ENCODE measurements around the gene ARHGAP1. TPM values are rescaled to one million over a fixed set of nuclear protein-coding genes. Genes with fewer than 3 reads are reported as not detected.

ARHGAP1 gene
- total RNA-seq, 1 experiment from 2014 or later = 16.1 TPM

- no peak overlapping the region for H3K27ac ChIP-seq (ENCODE audit: low read length)
- no peaks in the 10 kb centered on the region for H4K20me1 ChIP-seq (ENCODE audit: low read length)
- ATAC-seq (no peak), DNase-seq (no peak)
- H3K36me3 ChIP-seq (ENCODE audit: low read depth, low read length) = no peaks in the 10 kb centered on the region
- H3F3A ChIP-seq (ENCODE audit: low read length, unreplicated experiment) = no peaks in the 10 kb centered on the region
- no peak overlapping the region for H3K4me2 ChIP-seq (ENCODE audit: low read length)
- CTCF ChIA-PET = no interaction called here
- BruUV-seq (replicated peaks) = no TSS peak
- intact Hi-C loops (cut with micrococcal nuclease) = no loop called here
- TF ChIP-seq EZH2 (IDR thresholded peaks at IDR 0.05; ENCODE audit: low read length, unreplicated experiment) (no peak), CTCF (conservative IDR thresholded peaks at IDR 0.05; ENCODE audit: low read depth, low read length) (no peak), EZH2phosphoT487 (IDR thresholded peaks at IDR 0.05; ENCODE audit: borderline replicate concordance, low read length) (no peak)
- H3K27me3 ChIP-seq (ENCODE audit: low read length) = no peaks in the 10 kb centered on the region
- H2AFZ ChIP-seq (ENCODE audit: low read length) = no peak overlapping the region
- no peaks in the 10 kb centered on the region for H3K4me1 ChIP-seq (ENCODE audit: insufficient read depth, low read length)
- H3K9me3 ChIP-seq (ENCODE audit: low read length) = no peaks in the 10 kb centered on the region
- no peak overlapping the region for H3K9ac ChIP-seq (ENCODE audit: low read length)
- H3K79me2 ChIP-seq (ENCODE audit: low read length) = no peaks in the 10 kb centered on the region
- POLR2A ChIA-PET (ENCODE audit: unreplicated experiment) = no interaction called here
- no peaks in the 10 kb centered on the region for H3K9me2 ChIP-seq (replicated peaks; ENCODE audit: low read length)
- H3K4me3 ChIP-seq (ENCODE audit: low read length) = no peak overlapping the region
Measured at GRCh38 chr11:46725338-46726205, 25.2 kb upstream of the ARHGAP1 start.

- no peak for ATAC-seq
- CTCF ChIA-PET = no interaction called here
Measured at GRCh38 chr11:46724088-46724487, 23.7 kb upstream of the ARHGAP1 start.

More at GRCh38 chr11:46724088-46724487, 23.7 kb upstream of the ARHGAP1 start:
- Histone ChIP-seq H3K36me3 (ENCODE audit: low read depth, low read length) (no peaks in the 10 kb centered on the region), H3K9me3 (ENCODE audit: low read length) (no peaks in the 10 kb centered on the region), H4K20me1 (ENCODE audit: low read length) (no peaks in the 10 kb centered on the region), H3K9me2 (replicated peaks; ENCODE audit: low read length) (no peaks in the 10 kb centered on the region), H3K4me3 (ENCODE audit: low read length) (no peak overlapping the region), H3K27ac (ENCODE audit: low read length) (no peak overlapping the region), H3F3A (ENCODE audit: low read length, unreplicated experiment) (no peaks in the 10 kb centered on the region), H3K9ac (ENCODE audit: low read length) (no peak overlapping the region), H3K4me1 (ENCODE audit: insufficient read depth, low read length) (no peaks in the 10 kb centered on the region), H2AFZ (ENCODE audit: low read length) (no peak overlapping the region), H3K79me2 (ENCODE audit: low read length) (no peaks in the 10 kb centered on the region), H3K27me3 (ENCODE audit: low read length) (no peaks in the 10 kb centered on the region), H3K4me2 (ENCODE audit: low read length) (no peak overlapping the region)
- intact Hi-C loops (cut with micrococcal nuclease) = no loop called here
- DNase-seq = no peak
- TF ChIP-seq EZH2phosphoT487 (IDR thresholded peaks at IDR 0.05; ENCODE audit: borderline replicate concordance, low read length) = no peak
- no peak for TF ChIP-seq EZH2 (IDR thresholded peaks at IDR 0.05; ENCODE audit: low read length, unreplicated experiment)
- no peak for TF ChIP-seq CTCF (conservative IDR thresholded peaks at IDR 0.05; ENCODE audit: low read depth, low read length)
- POLR2A ChIA-PET (ENCODE audit: unreplicated experiment) = no interaction called here
- BruUV-seq (replicated peaks) = no TSS peak

Measured in PC-3 (cell line).